ENCODE measurements around the gene ABHD17B. TPM values are rescaled to one million over a fixed set of nuclear protein-coding genes. Genes with fewer than 3 reads are reported as not detected.

ABHD17B gene
- total RNA-seq, 1 donor from 2014 or later: 19.6 TPM

- TF ChIP-seq, protein P1, sequence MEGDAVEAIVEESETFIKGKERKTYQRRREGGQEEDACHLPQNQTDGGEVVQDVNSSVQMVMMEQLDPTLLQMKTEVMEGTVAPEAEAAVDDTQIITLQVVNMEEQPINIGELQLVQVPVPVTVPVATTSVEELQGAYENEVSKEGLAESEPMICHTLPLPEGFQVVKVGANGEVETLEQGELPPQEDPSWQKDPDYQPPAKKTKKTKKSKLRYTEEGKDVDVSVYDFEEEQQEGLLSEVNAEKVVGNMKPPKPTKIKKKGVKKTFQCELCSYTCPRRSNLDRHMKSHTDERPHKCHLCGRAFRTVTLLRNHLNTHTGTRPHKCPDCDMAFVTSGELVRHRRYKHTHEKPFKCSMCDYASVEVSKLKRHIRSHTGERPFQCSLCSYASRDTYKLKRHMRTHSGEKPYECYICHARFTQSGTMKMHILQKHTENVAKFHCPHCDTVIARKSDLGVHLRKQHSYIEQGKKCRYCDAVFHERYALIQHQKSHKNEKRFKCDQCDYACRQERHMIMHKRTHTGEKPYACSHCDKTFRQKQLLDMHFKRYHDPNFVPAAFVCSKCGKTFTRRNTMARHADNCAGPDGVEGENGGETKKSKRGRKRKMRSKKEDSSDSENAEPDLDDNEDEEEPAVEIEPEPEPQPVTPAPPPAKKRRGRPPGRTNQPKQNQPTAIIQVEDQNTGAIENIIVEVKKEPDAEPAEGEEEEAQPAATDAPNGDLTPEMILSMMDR (IDR thresholded peaks at IDR 0.05; ENCODE audit: insufficient read depth, low read length, poor library complexity, severe bottlenecking): no peak
- Histone ChIP-seq H3K27me3 (ENCODE audit: control insufficient read depth, insufficient read depth, low read length) (no peaks in the 10 kb centered on the region), H3K36me3 (ENCODE audit: control insufficient read depth, insufficient read depth, low read length) (no peaks in the 10 kb centered on the region), H3K4me3 (ENCODE audit: low read depth, low read length) (no peak overlapping the region)
- DNase-seq (ENCODE audit: low read depth): no peak
Observed at GRCh38 chr9:71897577-71897976, 13.4 kb downstream of the ABHD17B start.

DNA sequence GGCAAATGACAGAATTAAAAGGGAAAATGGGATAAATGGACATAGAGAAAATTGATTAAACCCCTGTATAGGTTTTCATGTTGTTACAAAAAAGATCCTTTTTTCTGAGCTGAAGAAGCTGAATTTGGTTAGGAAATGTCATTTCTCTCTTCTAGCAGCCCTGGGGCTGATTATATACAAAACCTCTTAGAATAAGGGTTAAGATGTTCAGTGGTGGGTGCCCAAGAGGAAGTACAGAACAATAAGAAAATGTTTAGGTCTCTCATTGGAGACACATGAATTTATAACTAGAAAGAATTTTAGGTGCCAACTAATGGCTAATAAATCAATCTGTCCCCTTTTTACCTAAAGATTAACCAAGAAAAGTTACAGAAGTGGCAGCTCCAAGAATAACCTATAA lies 14.2 kb downstream of the ABHD17B start:
- H3K27me3 ChIP-seq (ENCODE audit: control insufficient read depth, insufficient read depth, low read length): no peaks in the 10 kb centered on the region
- no peaks in the 10 kb centered on the region for H3K36me3 ChIP-seq (ENCODE audit: control insufficient read depth, insufficient read depth, low read length)
- DNase-seq (ENCODE audit: low read depth): no peak
- H3K4me3 ChIP-seq (ENCODE audit: low read depth, low read length): no peak overlapping the region
- TF ChIP-seq, protein P1 (IDR thresholded peaks at IDR 0.05; ENCODE audit: insufficient read depth, low read length, poor library complexity, severe bottlenecking): no peak

- H3K27me3 ChIP-seq (ENCODE audit: control insufficient read depth, insufficient read depth, low read length): no peaks in the 10 kb centered on the region
- H3K36me3 ChIP-seq (ENCODE audit: control insufficient read depth, insufficient read depth, low read length): no peaks in the 10 kb centered on the region
- DNase-seq (ENCODE audit: low read depth): no peak
- TF ChIP-seq, protein P1 (IDR thresholded peaks at IDR 0.05; ENCODE audit: insufficient read depth, low read length, poor library complexity, severe bottlenecking): no peak
- H3K4me3 ChIP-seq (ENCODE audit: low read depth, low read length): no peak overlapping the region
Observed at GRCh38 chr9:71895955-71896354, 15.0 kb downstream of the ABHD17B start.

GRCh38 chr9:71895117-71895516 lies 15.9 kb downstream of the ABHD17B start:
- DNase-seq (ENCODE audit: low read depth): no peak
- Histone ChIP-seq H3K36me3 (ENCODE audit: control insufficient read depth, insufficient read depth, low read length) (no peaks in the 10 kb centered on the region), H3K27me3 (ENCODE audit: control insufficient read depth, insufficient read depth, low read length) (no peaks in the 10 kb centered on the region), H3K4me3 (ENCODE audit: low read depth, low read length) (no peak overlapping the region)
- TF ChIP-seq, protein P1 (IDR thresholded peaks at IDR 0.05; ENCODE audit: insufficient read depth, low read length, poor library complexity, severe bottlenecking): no peak

- Histone ChIP-seq H3K36me3 (ENCODE audit: control insufficient read depth, insufficient read depth, low read length) (no peaks in the 10 kb centered on the region), H3K27me3 (ENCODE audit: control insufficient read depth, insufficient read depth, low read length) (no peaks in the 10 kb centered on the region), H3K4me3 (ENCODE audit: low read depth, low read length) (no peak overlapping the region)
- TF ChIP-seq, protein P1 (IDR thresholded peaks at IDR 0.05; ENCODE audit: insufficient read depth, low read length, poor library complexity, severe bottlenecking): no peak
- no peak for DNase-seq (ENCODE audit: low read depth)
Observed at GRCh38 chr9:71891557-71892189, 19.3 kb downstream of the ABHD17B start.
